Peyer's patch (tissue), 4 donors: ENCODE data around the gene ACTR8.

Experiments used
- CTCF ChIP-seq, 6 experiments: fragments of 450-650 bp in 4 of 6; fragments of 200-600 bp in 2 of 6; sonication (generic) in 1 of 6; IDR thresholded peaks; one replicate each; pipeline ENCODE4 v1.5.1; 2017 to 2019; ENCODE audit warnings: antibody characterized with exemption in 6 of 6, mild to moderate bottlenecking in 3 of 6, moderate library complexity in 1 of 6
- POLR2A ChIP-seq, 2 donors: fragments of 450-650 bp; IDR thresholded peaks; one replicate each; pipeline ENCODE4 v1.5.1; 2017; ENCODE audit warnings: antibody characterized with exemption in 2 of 2, mild to moderate bottlenecking in 2 of 2, moderate library complexity in 2 of 2

GRCh38 chr3:53822331-53822741, 59.6 kb downstream of the ACTR8 start:
- TF ChIP-seq CTCF (IDR thresholded peaks at IDR 0.05): no peak
- TF ChIP-seq POLR2A (IDR thresholded peaks at IDR 0.05): no peak
